Measurements from ENCODE around the gene CNTNAP2. TPM values are rescaled to one million over a fixed set of nuclear protein-coding genes. Genes with fewer than 3 reads are reported as not detected.

CNTNAP2 gene
- total RNA-seq, 1 donor from 2014 or later: not detected

GRCh38 chr7:147903536-147904218, 1787.1 kb downstream of the CNTNAP2 start:
- intact Hi-C loops (cut with micrococcal nuclease): no loop called here

- intact Hi-C loops (cut with micrococcal nuclease): no loop called here
Observed at GRCh38 chr7:147904219-147904576, 1787.6 kb downstream of the CNTNAP2 start.

GRCh38 chr7:147909431-147910148, 1793.0 kb downstream of the CNTNAP2 start:
- intact Hi-C loops (cut with micrococcal nuclease): no loop called here

- intact Hi-C loops (cut with micrococcal nuclease): no loop called here
Observed at GRCh38 chr7:147911201-147911601, 1794.6 kb downstream of the CNTNAP2 start.

- intact Hi-C loops (cut with micrococcal nuclease): no loop called here
Observed at GRCh38 chr7:147912291-147912690, 1795.7 kb downstream of the CNTNAP2 start.

GRCh38 chr7:147912946-147913638, 1796.5 kb downstream of the CNTNAP2 start:
- intact Hi-C loops (cut with micrococcal nuclease): no loop called here

GRCh38 chr7:147915781-147916180, 1799.2 kb downstream of the CNTNAP2 start:
- intact Hi-C loops (cut with micrococcal nuclease): no loop called here

GRCh38 chr7:147916573-147916972, 1800.0 kb downstream of the CNTNAP2 start:
- intact Hi-C loops (cut with micrococcal nuclease): no loop called here

GRCh38 chr7:147923841-147924240, 1807.2 kb downstream of the CNTNAP2 start:
- intact Hi-C loops (cut with micrococcal nuclease): no loop called here

- intact Hi-C loops (cut with micrococcal nuclease): no loop called here
Observed at GRCh38 chr7:147937428-147937827, 1820.8 kb downstream of the CNTNAP2 start.

- intact Hi-C loops (cut with micrococcal nuclease): no loop called here
Observed at GRCh38 chr7:147941381-147941780, 1824.8 kb downstream of the CNTNAP2 start.

GRCh38 chr7:147944321-147944720, 1827.7 kb downstream of the CNTNAP2 start:
- intact Hi-C loops (cut with micrococcal nuclease): no loop called here

GRCh38 chr7:147952918-147953317, 1836.3 kb downstream of the CNTNAP2 start:
- intact Hi-C loops (cut with micrococcal nuclease): no loop called here

- intact Hi-C loops (cut with micrococcal nuclease): no loop called here
Observed at GRCh38 chr7:147968046-147968610, 1851.5 kb downstream of the CNTNAP2 start.

- intact Hi-C loops (cut with micrococcal nuclease): no loop called here
Observed at GRCh38 chr7:147971606-147972110, 1855.1 kb downstream of the CNTNAP2 start.

GRCh38 chr7:147978201-147978600, 1861.6 kb downstream of the CNTNAP2 start:
- intact Hi-C loops (cut with micrococcal nuclease): no loop called here

- intact Hi-C loops (cut with micrococcal nuclease): no loop called here
Observed at GRCh38 chr7:147978651-147979050, 1862.0 kb downstream of the CNTNAP2 start.

- intact Hi-C loops (cut with micrococcal nuclease): no loop called here
Observed at GRCh38 chr7:147980826-147981813, 1864.5 kb downstream of the CNTNAP2 start.

GRCh38 chr7:147982307-147982706, 1865.7 kb downstream of the CNTNAP2 start:
- intact Hi-C loops (cut with micrococcal nuclease): no loop called here

GRCh38 chr7:147984265-147984664, 1867.7 kb downstream of the CNTNAP2 start:
- intact Hi-C loops (cut with micrococcal nuclease): no loop called here

- intact Hi-C loops (cut with micrococcal nuclease): no loop called here
Observed at GRCh38 chr7:147990079-147990478, 1873.5 kb downstream of the CNTNAP2 start.

Data from T-helper 1 cell treated with Interleukin-12 subunit alpha and Interleukin-12 subunit beta and Interleukin-4 antibody, amounts not matched to agents 30 ng/mL and 1 ng/mL, for 36 hours (primary cell).